Measurements from ENCODE around the gene PFN1. TPM values are rescaled to one million over a fixed set of nuclear protein-coding genes. Genes with fewer than 3 reads are reported as not detected.

The PFN1 gene
- total RNA-seq, 2 experiments from 2014 or later = 1,812 to 1,876 TPM

DNA sequence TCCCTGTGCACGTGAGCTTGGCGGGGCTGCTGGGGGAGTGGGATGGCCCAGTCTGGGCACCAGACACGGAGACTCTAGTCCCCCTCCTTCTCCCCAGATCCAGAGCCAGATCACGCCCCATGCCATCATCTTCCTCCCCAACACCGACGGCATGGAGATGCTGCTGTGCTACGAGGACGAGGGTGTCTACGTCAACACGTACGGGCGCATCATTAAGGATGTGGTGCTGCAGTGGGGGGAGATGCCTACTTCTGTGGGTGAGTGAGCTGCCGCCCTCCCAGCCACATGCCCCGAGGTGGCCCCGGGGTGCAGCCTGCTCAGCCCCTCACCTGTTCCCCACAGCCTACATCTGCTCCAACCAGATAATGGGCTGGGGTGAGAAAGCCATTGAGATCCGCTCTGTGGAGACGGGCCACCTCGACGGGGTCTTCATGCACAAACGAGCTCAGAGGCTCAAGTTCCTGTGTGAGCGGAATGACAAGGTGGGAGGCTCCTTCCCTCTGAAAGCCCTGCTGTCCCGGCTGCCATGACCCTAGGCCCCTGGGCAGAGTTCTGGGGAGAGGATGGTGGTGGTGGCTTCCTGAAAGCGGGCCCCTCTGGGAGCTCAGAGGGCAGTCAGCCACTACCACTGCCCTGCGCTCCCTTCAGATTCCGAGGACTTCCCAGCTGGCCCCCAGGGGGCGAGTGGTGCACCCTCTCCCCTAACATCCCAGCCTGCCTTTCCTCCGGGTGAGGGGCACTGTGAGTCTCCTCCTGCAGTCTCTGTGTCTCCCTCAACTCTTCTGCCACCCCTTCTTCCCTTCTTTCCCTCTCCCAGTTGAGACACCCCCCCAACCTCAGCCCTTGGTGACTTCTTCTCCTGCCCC lies 51.8 kb downstream of the PFN1 start:
- DNase-seq = no peak
- intact Hi-C loops (cut with micrococcal nuclease) = no loop called here
- Mint-ChIP-seq H3K27ac (no peak overlapping the region), H3K36me3 (ENCODE audit: low read depth) (peaks cover 8% of the 10 kb centered on the region), H3K27me3 (ENCODE audit: low read depth) (no peaks in the 10 kb centered on the region), H3K4me1 (ENCODE audit: low read depth) (peaks cover 15% of the 10 kb centered on the region), H3K4me3 (no peak overlapping the region), H3K9me3 (no peaks in the 10 kb centered on the region)
- CTCF ChIA-PET = interaction anchor here (0.6 to 1.1 kb wide), 2 partner anchors 8 to 160 kb away, joined by 3 to 6 read pairs; no protein-coding TSS in a partner anchor

DNA sequence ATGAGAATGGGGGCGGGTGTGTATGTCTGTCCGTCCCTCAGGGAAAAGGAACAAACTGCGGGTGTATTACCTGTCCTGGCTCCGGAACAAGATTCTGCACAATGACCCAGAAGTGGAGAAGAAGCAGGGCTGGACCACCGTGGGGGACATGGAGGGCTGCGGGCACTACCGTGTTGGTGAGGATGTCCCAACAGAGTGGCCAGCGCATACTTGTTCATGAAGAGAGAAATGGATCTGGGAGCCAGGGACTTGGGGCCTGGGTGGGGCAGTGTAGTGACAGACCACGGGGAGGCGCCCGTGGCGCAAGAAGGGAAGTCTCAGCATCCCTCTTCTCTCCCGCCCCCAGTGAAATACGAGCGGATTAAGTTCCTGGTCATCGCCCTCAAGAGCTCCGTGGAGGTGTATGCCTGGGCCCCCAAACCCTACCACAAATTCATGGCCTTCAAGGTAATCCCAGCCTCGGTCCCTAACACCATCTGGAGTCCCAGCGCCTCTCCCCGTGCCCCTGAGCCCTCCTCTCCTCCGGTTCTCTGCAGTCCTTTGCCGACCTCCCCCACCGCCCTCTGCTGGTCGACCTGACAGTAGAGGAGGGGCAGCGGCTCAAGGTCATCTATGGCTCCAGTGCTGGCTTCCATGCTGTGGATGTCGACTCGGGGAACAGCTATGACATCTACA lies 52.5 kb downstream of the PFN1 start:
- Mint-ChIP-seq H3K4me1 (ENCODE audit: low read depth) (peaks cover 13% of the 10 kb centered on the region), H3K27me3 (ENCODE audit: low read depth) (no peaks in the 10 kb centered on the region), H3K4me3 (no peak overlapping the region), H3K36me3 (ENCODE audit: low read depth) (peaks cover 8% of the 10 kb centered on the region), H3K9me3 (no peaks in the 10 kb centered on the region), H3K27ac (no peak overlapping the region)
- intact Hi-C loops (cut with micrococcal nuclease) = no loop called here
- no peak for DNase-seq
- CTCF ChIA-PET = no interaction called here

Small RNA genes within 50 kb of the gene (microRNA-seq; reads per million reads assigned to microRNA genes)
- gene MIR6864 (ENCODE audit: borderline microRNAs expressed, borderline replicate concordance) (not detected), gene MIR6865 (ENCODE audit: borderline microRNAs expressed, borderline replicate concordance) (not detected)

Other genes with a start within 250 kb of the PFN1 start
- 10 to 100 TPM; 79.0 to 91.2 TPM for gene PELP1, start 244.4 kb downstream of the PFN1 start, total RNA-seq
- gene ARRB2, start 237.9 kb downstream of the PFN1 start, total RNA-seq = 100 to 1,000 TPM; 169 to 174 TPM
- gene MED11, start 217.1 kb downstream of the PFN1 start, total RNA-seq = 10 to 100 TPM; 15.9 to 17.1 TPM
- gene ZMYND15, start 208.7 kb downstream of the PFN1 start, total RNA-seq = under 1 TPM in 1 of 2 experiments, not detected in 1; 0.17 TPM
- 1 to 10 TPM; 2.0 to 2.3 TPM for gene CXCL16, start 208.6 kb downstream of the PFN1 start, total RNA-seq
- gene TM4SF5, start 176.6 kb downstream of the PFN1 start, total RNA-seq = not detected
- gene VMO1, start 162.2 kb downstream of the PFN1 start, total RNA-seq = under 1 TPM in 1 of 2 experiments, not detected in 1; 0.60 TPM
- gene GLTPD2, start 159.6 kb downstream of the PFN1 start, total RNA-seq = not detected
- gene PSMB6, start 152.4 kb downstream of the PFN1 start, total RNA-seq = 100 to 1,000 TPM; 171 to 186 TPM
- 10 to 100 TPM; 17.4 to 17.6 TPM for gene PLD2, start 141.4 kb downstream of the PFN1 start, total RNA-seq
- gene MINK1, start 115.2 kb downstream of the PFN1 start, total RNA-seq = 10 to 100 TPM; 49.1 to 50.4 TPM
- 1 to 10 TPM; 1.9 TPM for gene C17orf107, start 49.0 kb downstream of the PFN1 start, total RNA-seq
- gene CHRNE, start 45.4 kb downstream of the PFN1 start, total RNA-seq = under 1 TPM; 0.22 to 0.38 TPM
- not detected for gene GP1BA, start 16.3 kb downstream of the PFN1 start, total RNA-seq
- 10 to 100 TPM; 63.8 to 65.2 TPM for gene SLC25A11, start 8.5 kb downstream of the PFN1 start, total RNA-seq
- 100 to 1,000 TPM; 133 to 140 TPM for gene RNF167, start 8.3 kb downstream of the PFN1 start, total RNA-seq
- 10 to 100 TPM; 26.7 to 28.9 TPM for gene ENO3, start 2.6 kb upstream of the PFN1 start, total RNA-seq
- gene SPAG7, start 19.3 kb upstream of the PFN1 start, total RNA-seq = 10 to 100 TPM; 68.6 to 70.2 TPM
- gene CAMTA2, start 39.1 kb upstream of the PFN1 start, total RNA-seq = 10 to 100 TPM; 79.1 to 79.5 TPM
- under 1 TPM; 0.21 to 0.54 TPM for gene INCA1, start 49.0 kb upstream of the PFN1 start, total RNA-seq
- 10 to 100 TPM; 30.5 to 31.1 TPM for gene KIF1C, start 49.4 kb upstream of the PFN1 start, total RNA-seq
- gene SLC52A1, start 86.9 kb upstream of the PFN1 start, total RNA-seq = under 1 TPM; 0.12 to 0.19 TPM
- under 1 TPM; 0.62 to 0.83 TPM for gene ZFP3, start 129.9 kb upstream of the PFN1 start, total RNA-seq
- 1 to 10 TPM; 9.1 to 9.5 TPM for gene ZNF232, start 163.3 kb upstream of the PFN1 start, total RNA-seq
- under 1 TPM in 1 of 2 experiments, not detected in 1; 0.05 TPM for gene USP6, start 167.5 kb upstream of the PFN1 start, total RNA-seq
- gene ZNF594, start 243.3 kb upstream of the PFN1 start, total RNA-seq = 1 to 10 TPM; 3.9 to 4.1 TPM